NB4 (cell line): ENCODE measurements around the gene GALNTL6.

Source experiments
- DNase-seq: peaks from one replicate; pipeline ENCODE4 v3.0.0; 2010; ENCODE audit warnings: low read depth
- H3K4me3 ChIP-seq: one replicate; pipeline ENCODE4 v1.5.1; 2011; ENCODE audit warnings: mild to moderate bottlenecking, low read depth, low read length, moderate library complexity
- MYC ChIP-seq: IDR thresholded peaks from 2 replicates; pipeline ENCODE4 v1.6.1; 2011; ENCODE audit warnings: low read depth, low read length
- POLR2A ChIP-seq: IDR thresholded peaks from 2 replicates; pipeline ENCODE4 v1.6.1; 2011; ENCODE audit warnings: mild to moderate bottlenecking; ENCODE audit not compliant: insufficient read length; ENCODE audit errors: extremely low read depth
- TF ChIP-seq, protein P1 (sequence below): IDR thresholded peaks from one replicate; pipeline ENCODE4 v1.5.1; 2012; ENCODE audit warnings: low read depth, low read length
- TF ChIP-seq, protein P2 (sequence below): IDR thresholded peaks from 2 replicates; pipeline ENCODE4 v1.6.1; 2011; ENCODE audit warnings: low read depth, low read length

GALNTL6 gene

DNA sequence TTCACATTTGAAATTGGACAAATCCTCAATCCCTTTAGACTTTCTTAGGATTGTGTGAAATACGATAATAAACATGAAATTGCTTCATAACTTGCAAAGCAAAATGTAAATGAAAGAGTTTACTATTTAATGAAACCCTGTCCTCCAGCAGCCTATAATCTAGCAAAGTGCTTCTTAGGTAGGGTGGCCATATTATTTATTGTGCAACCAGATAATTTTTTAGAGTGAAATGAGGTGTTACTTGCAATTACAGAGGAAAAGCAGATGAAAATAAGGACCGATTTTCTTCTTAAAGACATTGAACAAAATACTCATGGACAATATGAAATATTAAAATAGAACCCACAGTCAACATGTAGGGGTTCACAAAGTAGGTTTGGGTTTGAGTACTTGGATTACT, 1239.2 kb downstream of the GALNTL6 start:
- no peak for DNase-seq
- H3K4me3 ChIP-seq: no peak overlapping the region
- no peak for TF ChIP-seq POLR2A
- no peak for TF ChIP-seq MYC
- TF ChIP-seq, protein P1, sequence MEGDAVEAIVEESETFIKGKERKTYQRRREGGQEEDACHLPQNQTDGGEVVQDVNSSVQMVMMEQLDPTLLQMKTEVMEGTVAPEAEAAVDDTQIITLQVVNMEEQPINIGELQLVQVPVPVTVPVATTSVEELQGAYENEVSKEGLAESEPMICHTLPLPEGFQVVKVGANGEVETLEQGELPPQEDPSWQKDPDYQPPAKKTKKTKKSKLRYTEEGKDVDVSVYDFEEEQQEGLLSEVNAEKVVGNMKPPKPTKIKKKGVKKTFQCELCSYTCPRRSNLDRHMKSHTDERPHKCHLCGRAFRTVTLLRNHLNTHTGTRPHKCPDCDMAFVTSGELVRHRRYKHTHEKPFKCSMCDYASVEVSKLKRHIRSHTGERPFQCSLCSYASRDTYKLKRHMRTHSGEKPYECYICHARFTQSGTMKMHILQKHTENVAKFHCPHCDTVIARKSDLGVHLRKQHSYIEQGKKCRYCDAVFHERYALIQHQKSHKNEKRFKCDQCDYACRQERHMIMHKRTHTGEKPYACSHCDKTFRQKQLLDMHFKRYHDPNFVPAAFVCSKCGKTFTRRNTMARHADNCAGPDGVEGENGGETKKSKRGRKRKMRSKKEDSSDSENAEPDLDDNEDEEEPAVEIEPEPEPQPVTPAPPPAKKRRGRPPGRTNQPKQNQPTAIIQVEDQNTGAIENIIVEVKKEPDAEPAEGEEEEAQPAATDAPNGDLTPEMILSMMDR: no peak
- TF ChIP-seq, protein P2, sequence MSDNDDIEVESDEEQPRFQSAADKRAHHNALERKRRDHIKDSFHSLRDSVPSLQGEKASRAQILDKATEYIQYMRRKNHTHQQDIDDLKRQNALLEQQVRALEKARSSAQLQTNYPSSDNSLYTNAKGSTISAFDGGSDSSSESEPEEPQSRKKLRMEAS: no peak

DNA sequence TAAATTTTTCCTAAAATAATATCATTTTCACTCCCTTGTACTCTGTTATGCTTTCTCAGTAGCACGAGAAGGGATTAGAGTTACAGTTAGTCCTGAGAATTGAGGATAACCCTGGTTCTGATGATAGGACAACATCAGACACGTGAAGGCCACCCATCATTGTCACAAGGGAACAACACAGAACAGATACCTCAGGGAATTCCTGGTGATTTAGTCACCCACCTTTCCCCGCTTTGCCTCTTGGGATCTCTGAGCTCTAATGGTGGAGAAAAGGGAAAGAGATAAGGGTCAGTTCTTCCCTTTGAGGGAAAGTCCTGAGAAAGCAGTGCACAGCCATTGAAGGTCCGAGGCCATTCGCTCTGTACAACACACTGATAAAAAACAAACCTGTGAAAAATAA, 1243.1 kb downstream of the GALNTL6 start:
- TF ChIP-seq MYC: no peak
- TF ChIP-seq, protein P2: no peak
- TF ChIP-seq, protein P1: no peak
- no peak for TF ChIP-seq POLR2A
- no peak overlapping the region for H3K4me3 ChIP-seq
- DNase-seq: no peak

DNA sequence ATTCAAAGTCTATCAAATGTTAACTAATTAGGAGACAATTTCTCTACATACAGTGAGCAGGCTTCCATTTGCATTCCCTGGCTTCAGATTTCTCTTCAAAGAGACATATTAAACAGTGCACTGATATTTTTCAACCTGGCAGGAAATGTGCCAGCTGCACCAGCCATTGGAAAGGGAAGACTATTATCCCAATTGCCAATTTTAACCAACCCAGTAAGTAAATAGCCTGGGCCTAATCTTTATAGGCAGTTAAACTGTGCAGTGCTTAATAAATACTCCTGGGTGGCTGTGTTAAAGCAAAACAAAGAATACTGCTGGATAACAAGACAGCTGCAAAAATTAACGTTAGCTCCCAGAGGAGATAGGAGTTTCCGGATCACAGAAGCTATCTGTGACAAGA, 1243.5 kb downstream of the GALNTL6 start:
- H3K4me3 ChIP-seq: no peak overlapping the region
- DNase-seq: no peak
- TF ChIP-seq MYC: no peak
- TF ChIP-seq, protein P2: no peak
- TF ChIP-seq, protein P1: no peak
- no peak for TF ChIP-seq POLR2A

DNA sequence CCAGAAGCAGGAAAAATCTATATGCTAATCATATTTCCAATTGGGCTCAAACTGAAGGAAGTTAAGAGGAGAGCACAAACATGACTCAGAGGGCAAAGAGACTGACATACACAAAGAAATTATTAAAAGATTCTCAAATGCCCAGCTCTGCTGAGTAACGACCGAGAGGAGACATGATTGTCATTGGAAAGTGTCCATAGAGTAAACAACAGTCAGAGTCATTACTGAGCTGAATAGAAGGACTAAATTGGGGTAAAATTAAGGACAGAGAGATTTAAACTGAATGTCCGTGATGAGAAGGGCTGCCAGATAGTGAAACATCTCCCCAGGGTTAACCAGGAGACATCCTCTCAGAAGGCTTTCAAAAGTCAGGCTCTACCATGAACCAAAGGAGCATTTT, 1244.2 kb downstream of the GALNTL6 start:
- no peak for DNase-seq
- no peak overlapping the region for H3K4me3 ChIP-seq
- TF ChIP-seq, protein P2: no peak
- TF ChIP-seq, protein P1: no peak
- TF ChIP-seq MYC (no peak), POLR2A (no peak)

DNA sequence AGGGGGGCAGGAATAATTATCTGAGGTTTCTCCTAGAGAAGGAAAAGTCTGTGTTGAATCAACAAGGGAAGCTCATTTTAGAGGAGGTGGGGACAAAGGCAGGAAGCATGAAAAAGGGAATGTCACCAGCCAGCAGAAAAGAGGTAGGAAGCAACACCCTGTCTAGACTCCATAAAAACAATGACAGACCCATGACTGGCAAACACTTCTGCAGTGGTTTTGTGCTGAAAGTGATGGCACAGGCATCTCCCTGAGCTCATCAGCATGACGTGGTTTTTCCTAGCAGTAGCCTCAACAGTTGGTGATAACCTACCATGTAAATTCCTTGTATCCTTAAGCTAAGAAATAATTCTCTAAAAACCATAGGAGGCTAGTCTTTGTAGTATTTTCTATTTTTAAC, 1244.7 kb downstream of the GALNTL6 start:
- no peak for DNase-seq
- no peak overlapping the region for H3K4me3 ChIP-seq
- TF ChIP-seq, protein P2: no peak
- TF ChIP-seq, protein P1: no peak
- TF ChIP-seq POLR2A: no peak
- no peak for TF ChIP-seq MYC

DNA sequence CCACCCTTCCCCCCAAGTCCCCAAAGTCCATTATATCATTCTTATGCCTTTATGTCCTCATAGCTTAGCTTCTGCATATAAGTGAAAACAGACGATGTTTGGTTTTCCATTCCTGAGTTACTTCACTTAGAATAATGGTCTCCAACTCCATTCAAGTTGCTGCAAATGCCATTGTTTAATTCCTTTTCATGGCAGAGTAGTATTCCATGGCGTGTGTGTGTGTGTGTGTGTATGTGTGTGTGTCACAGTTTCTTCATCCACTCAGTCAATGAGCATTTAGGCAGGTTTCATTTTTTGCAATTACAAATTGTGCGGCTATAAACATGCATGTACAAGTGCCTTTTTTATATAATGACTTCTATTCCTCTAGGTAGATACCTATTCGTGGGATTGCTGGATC, 1248.0 kb downstream of the GALNTL6 start:
- TF ChIP-seq POLR2A: no peak
- TF ChIP-seq, protein P2: no peak
- TF ChIP-seq, protein P1: no peak
- no peak for TF ChIP-seq MYC
- no peak for DNase-seq
- no peak overlapping the region for H3K4me3 ChIP-seq
